ENCODE data around the gene NOX1.

Gene NOX1

DNA sequence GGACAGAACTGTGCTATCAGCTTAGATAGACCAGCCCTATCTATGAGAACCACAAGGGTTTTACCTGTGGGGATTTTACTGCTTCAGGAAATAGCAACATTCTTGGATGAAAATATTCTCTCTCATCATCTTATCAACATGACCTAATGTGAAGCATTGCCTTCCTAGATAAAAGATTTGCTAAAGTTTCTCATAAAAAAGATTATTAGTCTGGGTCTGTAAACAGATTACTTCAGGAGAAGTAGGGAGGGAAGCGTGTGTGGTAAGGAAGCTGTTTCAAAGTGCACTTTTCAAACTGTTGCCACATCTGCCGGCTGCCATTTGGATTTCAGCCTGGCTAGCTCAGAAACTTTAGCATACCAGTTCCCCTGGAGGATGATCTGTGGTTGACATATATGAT is at the start of gene NOX1:
NOX1 (minus strand) TSS at position 35 of the 400 bp plus-strand sequence. CDS start 220 bp downstream, outside the sequence.
- no peak for DNase-seq (ENCODE audit: low read depth)

DNA sequence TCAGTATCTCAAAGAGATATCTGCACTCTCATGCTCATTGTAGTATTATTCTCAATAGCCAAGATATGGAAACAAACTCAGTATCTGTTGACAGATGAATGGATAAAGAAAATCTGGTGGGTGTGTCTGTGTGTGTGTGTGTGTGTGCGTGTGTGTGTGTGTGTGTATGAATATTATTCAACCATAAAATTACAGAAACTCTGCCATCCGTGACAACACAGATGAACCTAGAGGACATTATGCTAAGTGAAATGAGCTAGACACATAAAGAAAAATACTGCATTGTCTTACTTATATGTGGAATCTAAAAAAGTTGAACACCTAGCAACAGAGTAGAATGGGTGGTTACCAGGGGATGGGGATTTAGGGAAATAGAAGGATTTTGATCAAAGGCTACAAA is 41.4 kb upstream of the NOX1 start:
- no peak for DNase-seq (ENCODE audit: low read depth)

GRCh38 chrX:100913111-100913510 is 39.0 kb upstream of the NOX1 start:
- no peak for DNase-seq (ENCODE audit: low read depth)

DNA sequence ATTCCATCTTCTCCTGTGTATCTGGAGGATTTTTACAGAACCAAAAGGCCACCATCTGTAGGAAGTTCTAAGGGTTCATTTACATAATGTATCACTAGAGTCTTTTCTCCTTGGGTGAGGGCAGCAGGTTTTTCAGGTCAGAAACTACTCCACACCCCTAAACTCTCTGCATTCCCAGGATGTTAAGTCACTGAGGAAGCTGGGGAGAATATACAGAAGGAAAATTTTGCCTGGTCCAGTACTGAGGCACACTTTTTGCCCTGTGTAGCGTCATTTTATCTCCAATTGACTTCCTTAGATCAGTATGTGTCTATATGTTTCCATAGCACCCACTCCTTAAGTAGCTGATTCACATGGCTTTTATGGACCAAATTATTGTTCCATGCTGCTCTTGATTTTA is 37.6 kb upstream of the NOX1 start:
- no peak for DNase-seq (ENCODE audit: low read depth)

DNA sequence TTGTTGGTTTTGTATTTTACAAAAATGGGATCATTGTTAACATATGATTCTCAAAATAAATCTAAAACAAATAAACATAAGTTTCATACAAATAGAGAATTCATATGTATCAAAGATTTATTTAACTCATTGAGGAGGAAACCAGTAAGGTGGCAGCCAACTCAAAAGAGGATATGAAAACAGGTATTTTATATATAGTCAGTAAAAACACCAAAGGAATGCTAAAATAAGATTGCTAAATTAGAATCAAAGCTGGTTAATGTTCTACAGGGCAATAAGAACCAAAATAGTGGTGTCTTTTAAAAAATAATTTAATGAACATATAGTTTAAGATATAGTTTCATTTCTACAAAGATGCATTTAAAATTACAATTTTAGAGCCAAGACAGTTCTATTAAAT is 31.5 kb upstream of the NOX1 start:
- DNase-seq (ENCODE audit: low read depth) = no peak

- DNase-seq (ENCODE audit: low read depth) = no peak
Observed at GRCh38 chrX:100904433-100904832, 30.3 kb upstream of the NOX1 start.

DNA sequence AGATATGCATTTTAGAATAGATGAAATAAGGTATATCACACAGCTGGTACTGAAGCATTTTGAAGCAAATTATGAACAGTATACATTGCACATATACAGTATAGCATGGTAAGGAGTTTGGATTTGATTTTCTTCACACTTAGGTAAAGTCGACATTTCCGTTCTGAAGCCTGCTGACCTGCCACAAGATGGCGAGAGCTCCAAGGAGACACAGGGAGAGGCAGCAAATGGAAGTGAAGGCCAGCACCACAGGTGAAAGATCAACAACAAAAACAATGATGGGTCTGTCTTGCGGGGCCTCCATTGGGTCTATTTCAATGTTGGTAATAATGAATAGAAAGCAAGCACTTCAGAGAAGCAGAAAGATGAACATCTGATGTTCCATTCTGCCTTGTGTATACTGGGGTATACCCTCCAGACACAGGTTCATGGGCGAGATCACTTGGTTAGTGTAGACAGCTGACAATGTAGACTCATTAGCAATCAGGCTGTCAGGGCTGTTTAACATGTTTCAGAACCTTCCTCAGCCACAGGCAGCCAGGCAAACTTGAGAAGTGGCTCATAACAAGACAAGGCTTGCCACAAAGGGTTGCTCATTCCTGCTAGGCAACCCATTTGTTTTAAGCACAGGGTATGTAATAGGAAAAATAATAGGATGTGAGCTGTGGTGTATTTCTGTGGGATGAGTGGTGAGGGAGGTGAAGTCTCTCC is 21.4 kb upstream of the NOX1 start:
- DNase-seq (ENCODE audit: low read depth) = no peak

GRCh38 chrX:100883654-100884053 is 9.5 kb upstream of the NOX1 start:
- no peak for DNase-seq (ENCODE audit: low read depth)

DNA sequence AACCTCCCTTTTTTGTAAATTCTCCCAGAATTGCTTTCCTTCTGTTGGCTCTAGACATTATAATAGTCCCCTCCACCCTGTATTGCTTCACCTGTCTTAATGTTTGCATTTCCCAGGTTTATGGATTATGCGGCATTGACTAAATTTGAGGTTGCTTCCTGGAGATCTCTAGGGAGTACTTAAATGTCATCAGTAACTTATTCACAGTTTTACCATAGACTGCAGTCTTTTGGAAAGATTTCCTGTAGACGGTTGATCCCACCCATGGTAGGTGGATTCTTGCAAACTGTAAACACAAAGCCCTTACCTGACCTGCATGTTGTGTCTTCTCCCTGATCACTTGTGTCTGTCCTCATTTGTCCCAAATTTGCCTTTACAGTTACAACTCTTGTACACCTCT is 6.2 kb upstream of the NOX1 start:
- DNase-seq (ENCODE audit: low read depth) = no peak

DNA sequence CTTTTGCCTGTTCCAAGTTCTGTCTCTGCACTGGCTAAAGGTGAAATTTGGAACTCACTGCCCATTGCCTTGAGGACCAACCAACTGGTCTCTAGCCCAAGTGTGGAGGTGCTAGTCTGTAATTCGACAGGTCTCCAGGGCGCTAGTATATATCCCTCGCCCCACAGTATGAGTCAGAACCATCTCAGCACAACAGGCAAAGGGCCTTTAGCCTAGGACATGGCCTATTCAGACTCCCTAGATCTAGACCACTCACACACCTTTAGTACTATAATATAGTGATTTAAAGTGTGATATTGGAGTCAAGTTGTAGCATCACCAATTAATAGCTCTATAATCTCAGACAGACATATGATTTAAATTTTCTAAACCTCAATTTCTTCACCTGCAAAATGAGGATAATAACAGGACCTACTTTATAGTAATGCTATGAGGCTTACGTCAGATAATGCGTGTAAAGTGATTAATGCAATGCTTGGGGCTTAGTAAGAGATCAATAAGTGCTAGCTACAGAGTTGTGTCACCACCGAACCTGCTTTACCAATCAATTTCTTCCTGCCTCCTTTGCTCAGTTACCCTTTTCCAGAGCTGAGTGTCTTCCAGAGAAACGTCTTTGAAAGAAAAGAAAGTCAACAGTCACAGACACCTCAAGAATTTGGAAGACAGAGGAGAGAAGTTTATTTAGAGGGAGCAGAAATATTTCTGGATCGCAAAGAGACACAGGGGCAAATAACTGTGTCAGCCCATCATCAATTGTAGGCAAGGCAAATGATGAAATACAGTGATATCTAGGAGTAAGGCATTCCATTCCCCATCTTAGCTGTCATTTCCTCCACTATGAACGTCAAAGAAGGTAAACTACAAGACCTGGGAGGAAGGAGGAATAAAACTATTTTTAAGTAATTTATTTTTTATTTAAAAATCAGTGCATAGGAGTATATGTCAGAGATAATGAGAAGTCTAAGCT is 2.3 kb downstream of the NOX1 start:
- DNase-seq (ENCODE audit: low read depth) = no peak

GRCh38 chrX:100870527-100870926 is 3.6 kb downstream of the NOX1 start:
- no peak for DNase-seq (ENCODE audit: low read depth)

DNA sequence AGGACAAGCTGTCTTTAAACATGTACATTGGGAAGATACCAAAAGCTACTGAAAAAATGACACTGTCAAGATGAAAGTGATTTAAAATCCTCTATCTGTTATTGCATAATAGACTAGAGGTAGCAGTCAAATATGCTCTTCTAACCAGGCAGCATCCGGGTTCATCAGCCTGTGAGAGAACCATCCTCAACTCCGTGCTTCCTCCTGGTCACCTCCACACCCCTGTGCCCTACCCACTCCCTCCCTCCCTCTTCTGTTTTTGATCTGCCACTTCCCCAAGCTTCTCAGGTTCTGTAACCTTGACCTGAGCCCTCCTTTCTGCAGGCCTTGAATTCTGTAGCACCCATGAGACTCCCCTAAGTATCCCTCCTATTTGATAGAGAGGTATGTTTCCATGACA is 5.9 kb downstream of the NOX1 start:
- no peak for DNase-seq (ENCODE audit: low read depth)

DNA sequence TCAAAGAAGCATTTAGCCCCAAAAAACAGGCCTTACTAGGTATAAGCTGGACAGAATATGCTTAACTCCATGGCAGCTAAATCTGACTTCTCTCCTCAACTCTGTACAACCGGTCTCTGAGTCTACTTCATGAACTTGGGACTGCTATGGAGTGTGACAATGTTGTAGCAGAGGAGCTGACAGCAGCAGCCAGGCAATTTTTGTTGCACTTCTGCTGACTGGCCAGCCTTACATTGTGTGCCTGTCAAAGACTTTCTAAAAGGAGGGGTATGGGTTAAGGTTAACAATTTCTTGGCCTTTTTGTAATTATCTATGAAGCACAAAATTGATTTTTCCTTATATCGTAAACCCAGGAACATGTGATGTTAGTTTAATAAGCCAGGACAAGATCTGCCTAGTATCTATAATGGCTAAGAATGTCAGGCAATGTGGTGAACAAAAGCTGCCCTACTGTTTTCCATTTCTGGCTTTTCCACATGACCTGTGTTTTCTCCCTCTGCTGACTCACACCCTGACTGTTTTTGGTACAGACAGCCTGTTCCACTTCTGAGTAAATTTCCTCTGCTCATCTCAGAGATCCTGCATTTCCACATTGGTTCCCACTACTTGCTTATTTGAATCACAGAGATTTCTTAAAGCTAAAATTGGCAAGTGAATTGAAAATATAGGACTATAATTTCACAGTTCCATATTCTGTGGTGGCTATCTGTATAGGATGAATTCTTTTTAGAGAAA is 9.3 kb downstream of the NOX1 start:
- no peak for DNase-seq (ENCODE audit: low read depth)

DNA sequence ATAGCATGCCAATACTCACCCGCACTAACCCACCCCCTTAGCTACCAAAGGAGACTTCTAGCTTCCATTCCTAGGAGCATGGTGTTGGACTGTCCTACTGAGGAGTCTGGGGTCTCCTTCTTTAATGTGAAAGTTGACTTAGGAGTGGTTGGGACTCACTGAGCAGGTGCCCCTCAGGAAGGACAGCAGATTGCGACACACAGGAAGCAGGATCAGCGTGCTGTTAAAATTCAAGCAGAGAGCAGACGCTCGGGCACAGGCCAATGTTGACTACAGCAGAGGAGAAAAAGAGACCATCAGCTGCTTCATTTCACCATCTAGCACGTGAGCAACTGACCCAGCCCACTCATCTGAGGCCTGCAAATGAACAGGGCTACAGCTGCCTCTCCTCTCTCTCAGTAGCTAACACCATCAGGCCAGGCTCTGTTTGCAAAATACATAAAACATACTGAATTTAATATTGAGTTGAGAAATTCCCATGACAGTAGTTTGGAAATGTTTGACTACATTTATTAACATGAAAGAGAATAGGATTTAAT is 10.8 kb downstream of the NOX1 start:
- no peak for DNase-seq (ENCODE audit: low read depth)

DNA sequence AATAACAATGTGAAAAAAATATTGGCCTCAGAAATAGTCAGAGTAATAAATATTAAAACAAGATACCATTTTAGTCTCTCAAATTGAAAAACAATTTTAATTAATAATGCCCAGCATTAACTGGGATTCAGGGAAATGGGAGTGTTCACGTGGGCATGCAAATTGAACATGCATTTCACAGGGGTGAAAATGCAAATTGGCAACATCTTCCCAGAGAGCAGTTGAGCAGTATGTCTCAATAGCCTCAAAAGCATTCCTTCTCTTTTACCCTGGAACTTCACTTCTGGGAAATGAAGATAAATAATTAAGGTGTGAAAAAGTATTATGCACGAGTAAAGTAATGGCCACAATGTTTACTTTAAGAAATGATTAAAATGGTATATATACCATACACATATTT is 21.3 kb downstream of the NOX1 start:
- DNase-seq (ENCODE audit: low read depth) = no peak

DNA sequence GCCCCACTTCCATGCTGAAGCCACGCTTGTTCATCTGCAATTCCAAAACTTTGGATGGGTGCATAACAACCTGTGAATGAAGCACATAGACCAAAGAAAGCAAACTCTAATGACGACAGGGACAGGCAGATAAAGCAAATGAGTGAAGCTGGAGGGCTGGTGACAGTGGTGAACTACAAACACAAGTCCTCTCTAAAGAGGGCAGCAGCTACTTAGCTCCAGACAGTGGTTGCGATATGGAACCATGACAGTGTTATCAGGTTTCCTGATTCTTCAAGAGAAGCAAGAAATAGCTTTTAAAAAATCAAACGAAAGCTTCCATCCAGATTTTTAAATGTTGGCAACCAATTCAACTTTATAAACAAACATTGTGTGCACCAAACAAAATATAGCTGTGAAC is 23.8 kb downstream of the NOX1 start:
- DNase-seq (ENCODE audit: low read depth) = no peak

DNA sequence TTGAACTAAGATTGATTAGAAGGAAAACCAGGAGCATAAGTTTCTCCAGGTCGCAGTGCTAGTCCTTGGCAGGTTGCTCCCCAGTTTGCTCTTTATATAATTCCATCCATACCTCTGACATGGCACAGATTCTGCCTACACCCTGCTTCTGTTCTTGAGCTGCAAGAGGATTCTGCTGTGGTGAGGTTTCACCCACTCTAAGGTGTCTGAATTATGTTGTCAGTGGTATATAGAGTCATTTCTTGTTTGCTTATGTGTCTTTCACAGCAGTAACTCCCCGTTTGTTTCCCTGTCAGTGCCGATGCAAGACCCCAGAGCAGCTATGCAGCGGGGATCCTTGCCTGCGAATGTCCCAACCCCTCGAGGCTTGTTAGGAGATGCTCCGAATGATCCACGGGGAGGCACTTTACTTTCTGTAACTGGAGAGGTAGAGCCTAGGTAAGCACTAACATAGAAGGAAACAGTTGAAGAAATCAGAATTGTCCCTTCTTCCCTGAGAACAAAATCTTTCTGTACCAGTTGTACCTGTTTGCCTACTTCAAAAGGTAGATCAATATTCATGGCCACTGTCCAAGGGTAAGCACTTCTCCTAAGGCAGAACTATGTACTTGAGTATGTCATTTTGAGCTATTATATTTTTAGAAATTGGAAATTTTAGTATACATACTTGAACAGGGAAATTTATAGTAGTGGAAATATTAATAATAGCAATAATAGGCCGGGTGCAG is 42.8 kb downstream of the NOX1 start:
- no peak for DNase-seq (ENCODE audit: low read depth)

- DNase-seq (ENCODE audit: low read depth) = no peak
Observed at GRCh38 chrX:100830547-100830946, 43.6 kb downstream of the NOX1 start.

DNA sequence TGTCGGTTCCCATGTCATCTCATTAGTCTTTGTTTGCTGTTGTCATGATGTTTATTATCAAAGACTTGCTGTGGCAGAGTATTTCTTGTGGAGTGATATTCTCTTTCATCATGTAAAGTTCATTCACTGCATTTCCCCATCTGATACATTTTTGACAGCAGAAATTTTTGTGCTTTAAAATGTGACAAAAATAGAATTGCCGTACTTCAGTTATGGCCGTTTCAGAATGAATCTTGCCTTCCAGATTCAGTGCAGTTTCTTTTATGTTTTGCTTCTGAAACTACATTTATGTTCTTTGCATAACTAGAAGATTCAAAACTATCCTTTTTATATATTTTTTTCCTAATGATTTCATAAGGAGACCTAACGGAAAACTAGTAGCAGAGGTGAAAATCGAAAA is 44.0 kb downstream of the NOX1 start:
- no peak for DNase-seq (ENCODE audit: low read depth)

GRCh38 chrX:100829730-100830129 is 44.4 kb downstream of the NOX1 start:
- no peak for DNase-seq (ENCODE audit: low read depth)

DNA sequence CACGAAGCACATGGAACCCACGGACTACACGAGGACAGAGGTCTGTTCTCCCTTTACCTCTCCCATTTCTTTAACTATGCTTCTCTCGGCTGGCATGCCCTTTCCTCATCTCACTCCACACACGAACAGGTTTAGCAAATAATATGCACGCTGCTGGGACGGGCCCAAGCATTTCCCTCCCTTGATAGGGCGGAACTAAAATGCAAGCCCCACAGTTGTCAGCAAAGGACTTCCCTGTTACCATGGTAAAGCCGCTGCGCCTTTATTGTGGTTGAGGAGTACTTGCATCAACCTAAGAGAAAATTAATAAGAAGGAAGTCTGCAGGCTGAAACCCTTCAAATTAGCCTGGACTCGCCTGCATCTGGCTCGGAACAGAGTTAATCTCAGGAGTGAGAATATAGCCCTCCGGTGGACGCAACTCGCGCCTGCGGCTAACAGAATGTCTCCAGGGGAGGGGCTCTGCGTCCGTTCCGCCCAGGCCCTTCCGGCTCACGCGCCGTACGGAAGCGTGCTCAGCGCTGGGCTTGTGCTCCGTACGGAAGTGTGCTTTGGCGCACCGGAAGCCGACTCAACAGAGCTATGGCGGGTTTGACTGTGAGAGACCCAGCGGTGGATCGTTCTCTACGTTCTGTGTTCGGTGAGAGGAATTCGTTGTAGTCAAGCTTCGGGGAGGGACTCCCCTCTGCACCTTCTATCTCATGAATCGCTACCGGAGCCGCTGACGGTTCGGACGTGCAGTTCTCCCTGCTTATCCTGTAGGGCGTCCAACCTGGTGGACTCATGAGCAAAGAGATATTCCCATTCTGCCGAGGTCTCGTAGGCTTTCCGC is 54.1 kb downstream of the NOX1 start, which contains the start of gene CSTF2:
CSTF2 (plus strand) TSS at position 555 of the 830 bp plus-strand sequence; CDS start at position 581, 26 bp downstream.
- DNase-seq (ENCODE audit: low read depth) = peak; percentile 59
